Raji (cell line): ENCODE data around the gene VCX3B.
"Not testable (repeated sequence)": the region's sequence is repeated elsewhere in the genome, so short reads cannot be mapped to it uniquely, and the experiment has no call there.

Source experiments
- POLR2A ChIP-seq: IDR thresholded peaks from 2 replicates; pipeline ENCODE4 v1.6.1; 2011; ENCODE audit warnings: low read depth, low read length, control low read depth; ENCODE audit not compliant: insufficient read depth

Gene VCX3B

DNA sequence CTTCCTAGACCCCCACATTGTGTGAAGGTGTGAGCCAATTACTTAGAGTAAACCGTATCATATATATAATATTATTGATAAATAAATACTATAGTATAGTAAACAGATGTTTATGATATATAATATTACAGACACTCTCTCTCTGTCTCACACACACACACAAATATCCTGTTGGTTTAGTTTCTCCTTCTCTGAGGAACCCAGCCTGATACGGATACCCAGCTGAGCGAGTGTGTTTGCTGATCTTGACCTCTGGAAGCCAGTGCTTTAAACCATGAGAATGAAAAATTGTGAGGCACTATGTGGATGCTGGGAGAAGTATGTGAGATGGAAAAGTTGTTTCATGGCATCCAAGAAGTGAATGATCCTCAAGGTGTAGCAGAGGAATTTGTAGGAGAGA is at the start of gene VCX3B:
VCX3B (plus strand) TSS at position 301 of the 400 bp plus-strand sequence. CDS start 621 bp downstream, outside the sequence.
- TF ChIP-seq POLR2A: not testable (repeated sequence)

GRCh38 chrX:8418301-8418700 is 46.3 kb upstream of the VCX3B start:
- TF ChIP-seq POLR2A: no peak

DNA sequence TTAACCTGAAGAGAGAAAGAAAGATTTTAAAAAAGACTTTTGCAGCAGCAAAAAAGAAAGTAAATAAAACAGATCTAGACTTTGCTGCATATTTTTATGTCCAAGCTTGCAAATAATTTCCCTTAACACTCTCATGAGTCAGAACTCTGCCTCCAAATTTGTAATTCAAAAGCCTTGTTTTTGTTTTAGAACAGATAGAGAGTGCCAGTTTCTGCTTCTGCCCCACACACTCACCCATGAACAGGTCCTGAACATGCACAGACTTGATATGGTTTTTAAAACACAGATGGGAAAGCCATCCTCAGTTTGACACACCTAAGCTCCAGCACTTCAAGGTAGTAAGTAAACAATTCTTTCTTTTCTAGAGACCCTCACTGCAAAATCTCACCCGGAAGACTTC is 39.7 kb upstream of the VCX3B start:
- TF ChIP-seq POLR2A: no peak

GRCh38 chrX:8429692-8430249 is 34.9 kb upstream of the VCX3B start:
- TF ChIP-seq POLR2A: no peak

- TF ChIP-seq POLR2A: no peak
These were observed 34.2 kb upstream of the VCX3B start for GRCh38 chrX:8430444-8430843.

DNA sequence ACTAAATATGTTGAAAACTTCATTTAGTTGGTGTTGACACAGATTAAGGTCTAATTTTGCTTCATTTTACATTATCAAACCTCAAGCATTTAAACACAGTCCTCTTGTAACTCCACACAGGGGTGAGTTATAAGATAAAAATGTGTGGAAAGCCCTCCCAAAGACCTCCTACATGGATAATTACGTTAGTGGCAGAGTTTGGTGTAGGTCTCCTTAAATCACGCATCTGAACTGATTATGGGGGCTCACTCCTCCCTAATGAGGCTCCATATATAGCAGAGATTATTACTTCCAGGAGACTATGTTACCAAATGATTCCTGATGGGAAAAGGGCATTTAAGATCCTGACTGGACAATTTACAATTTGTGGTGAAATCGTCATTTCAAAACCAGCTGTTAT is 32.2 kb upstream of the VCX3B start:
- no peak for TF ChIP-seq POLR2A

DNA sequence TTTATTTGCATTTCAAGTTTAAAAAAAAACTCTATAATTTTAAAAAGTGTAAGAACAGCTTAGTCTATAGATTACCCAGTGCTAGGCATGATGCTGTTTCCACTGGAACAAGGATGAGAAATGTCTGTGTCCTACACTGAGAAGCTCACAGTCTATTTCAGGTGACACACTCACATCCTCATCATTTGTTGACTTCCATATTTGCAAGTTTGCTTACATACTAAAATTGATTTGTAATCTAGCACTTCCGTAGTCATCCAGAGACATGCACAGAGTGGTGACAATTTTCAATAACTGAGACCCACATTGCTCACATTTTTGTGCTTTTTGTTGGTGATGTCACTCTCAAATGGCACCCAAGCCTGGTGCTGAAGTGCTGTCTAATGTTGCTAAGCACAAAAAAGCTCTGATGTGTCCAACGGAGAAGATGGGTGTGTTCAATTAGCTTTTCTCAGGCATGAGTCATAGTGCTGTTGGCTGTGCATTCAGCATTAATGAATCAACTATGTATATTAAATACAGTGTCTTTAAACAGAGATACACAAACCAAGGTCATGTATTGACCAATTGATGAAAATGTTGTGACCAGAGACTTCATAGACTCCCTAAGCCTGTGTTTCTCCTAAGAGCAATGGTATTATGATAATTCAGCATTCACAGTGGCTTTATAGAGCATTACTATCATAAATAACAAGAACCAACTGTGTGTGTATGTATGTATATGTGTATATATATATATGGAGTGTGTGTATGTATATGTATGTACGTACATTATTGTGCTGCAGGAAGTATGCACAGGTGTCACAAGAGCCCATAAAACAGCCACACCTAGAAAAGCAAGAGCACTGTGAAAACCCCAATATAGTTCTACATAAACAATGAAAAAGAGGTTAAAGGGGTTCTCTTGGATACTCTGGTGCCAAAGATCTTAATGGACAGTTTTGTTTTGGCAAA is 31.2 kb upstream of the VCX3B start:
- no peak for TF ChIP-seq POLR2A

- no peak for TF ChIP-seq POLR2A
These were observed 17.3 kb upstream of the VCX3B start for GRCh38 chrX:8447368-8447767.

DNA sequence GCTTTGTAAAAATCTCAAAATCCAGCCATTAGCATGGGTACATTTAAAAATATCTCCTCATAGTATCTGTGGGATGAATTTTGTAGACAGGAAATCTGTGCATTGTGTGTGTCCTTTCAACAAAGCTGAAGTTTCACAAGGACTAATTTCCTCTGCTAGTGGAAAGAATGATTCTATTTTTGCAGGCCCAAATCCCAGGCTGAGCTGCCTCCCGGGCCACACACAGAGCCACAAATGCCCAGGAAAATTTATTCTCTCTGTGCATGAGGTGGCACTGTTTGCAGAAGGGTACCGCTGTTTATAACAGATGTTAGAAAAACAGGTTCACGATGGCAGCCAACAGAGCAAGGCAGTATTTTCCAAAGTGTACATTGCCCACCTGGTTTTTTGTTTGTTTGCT is 11.0 kb upstream of the VCX3B start:
- TF ChIP-seq POLR2A: no peak

DNA sequence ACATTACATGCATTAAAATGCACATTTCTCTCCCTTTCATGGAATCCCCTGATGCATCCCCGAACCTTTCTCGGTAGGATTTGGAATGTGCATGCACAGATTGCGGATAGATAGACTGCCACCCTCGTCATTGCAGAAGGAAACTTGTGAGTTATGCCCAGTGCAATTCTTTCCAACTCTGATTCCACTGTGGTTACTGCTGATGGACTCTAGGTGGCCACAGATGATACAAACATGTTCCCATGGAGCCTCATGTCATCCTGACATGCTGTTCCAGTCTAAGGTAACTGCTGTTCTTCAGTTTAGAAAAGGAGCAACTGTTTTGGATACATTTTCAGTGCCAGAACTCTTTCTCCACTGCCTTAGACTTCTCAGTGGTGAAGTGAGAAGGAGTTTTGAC is 9.1 kb upstream of the VCX3B start:
- no peak for TF ChIP-seq POLR2A

- no peak for TF ChIP-seq POLR2A
These were observed 2.1 kb upstream of the VCX3B start for GRCh38 chrX:8462488-8462887.

GRCh38 chrX:8484360-8484949 is 19.8 kb downstream of the VCX3B start:
- TF ChIP-seq POLR2A: no peak

GRCh38 chrX:8500203-8500602 is 35.6 kb downstream of the VCX3B start:
- no peak for TF ChIP-seq POLR2A

- no peak for TF ChIP-seq POLR2A
These were observed 39.8 kb downstream of the VCX3B start for GRCh38 chrX:8504451-8504850.
